SH-SY5Y (cell line): Measurements from ENCODE around the gene TDRKH.
A peak's percentile ranks its signal among the peaks of the same experiment; 100 is the strongest.

ENCODE experiments used
- GATA2 ChIP-seq: IDR thresholded peaks from 2 replicates; pipeline ENCODE4 v1.6.1; 2011; ENCODE audit warnings: mild to moderate bottlenecking, low read depth, low read length
- GATA3 ChIP-seq: IDR thresholded peaks from 2 replicates; pipeline ENCODE4 v1.6.1; 2011; ENCODE audit warnings: low read depth, mild to moderate bottlenecking, low read length, moderate library complexity

DNA sequence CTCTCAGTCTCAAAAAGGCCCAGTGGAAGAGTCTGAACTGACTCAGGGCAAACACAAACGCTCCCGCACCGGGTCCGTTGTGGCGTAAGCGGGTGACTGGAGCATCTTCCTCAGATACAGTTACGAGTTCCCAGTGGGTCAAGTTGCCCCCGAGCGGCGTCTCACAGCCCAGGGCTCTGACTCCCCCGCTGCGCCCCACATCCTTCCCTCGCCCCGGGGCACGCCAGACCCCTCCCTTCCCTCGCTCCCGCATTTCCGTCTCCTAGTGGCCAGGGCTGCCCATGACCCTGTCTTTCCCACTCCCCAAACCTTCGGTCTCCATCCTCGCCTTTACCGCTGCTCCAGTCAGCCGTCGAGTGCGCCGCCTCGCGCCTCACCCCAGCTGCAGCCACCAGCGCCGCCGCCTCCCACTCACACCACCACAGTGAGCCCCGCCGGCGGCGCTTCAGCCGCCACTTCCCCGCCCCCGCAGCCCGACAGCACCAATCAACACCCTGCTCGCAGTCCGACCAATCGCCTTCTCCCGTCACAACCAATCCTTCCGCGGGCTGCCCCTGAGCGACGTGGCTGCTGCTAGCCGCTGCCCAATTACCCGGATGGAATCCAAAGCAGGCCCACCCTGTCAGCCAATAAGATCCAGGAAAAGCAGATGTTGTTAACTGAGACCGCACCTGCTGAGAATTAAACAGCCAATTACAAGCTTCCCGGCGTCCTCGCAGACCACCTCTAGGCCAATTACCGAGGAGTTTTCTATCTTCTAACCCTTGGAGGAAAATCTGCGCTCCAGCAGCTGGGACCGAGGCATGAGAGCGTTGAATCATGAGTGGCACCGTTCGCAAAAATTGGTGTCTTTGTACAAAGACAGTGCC is at the start of gene TDRKH:
- TF ChIP-seq GATA2: peak; percentile 61
- TF ChIP-seq GATA3: no peak
